OCI-LY1 (cell line): Measurements from ENCODE around the gene GPX5.
"Not testable (repeated sequence)": the region's sequence is repeated elsewhere in the genome, so short reads cannot be mapped to it uniquely, and the experiment has no call there.

ENCODE experiments used
- H2AFZ ChIP-seq: fragments of 200-600 bp; sonication (generic), shearing (Covaris generic); 2 replicates; pipeline ENCODE4 v1.6.0; 2014; ENCODE audit warnings: antibody characterized with exemption, mild to moderate bottlenecking, low read length
- H3F3A ChIP-seq: fragments of 200-600 bp; sonication (generic), shearing (Covaris generic); 2 replicates; pipeline ENCODE4 v1.6.0; 2014; ENCODE audit warnings: mild to moderate bottlenecking, antibody characterized with exemption, low read length, moderate library complexity; ENCODE audit not compliant: insufficient read depth
- H3K27ac ChIP-seq: fragments of 200-600 bp; sonication (generic); 2 replicates; pipeline ENCODE4 v1.5.1; 2014; ENCODE audit warnings: low read length, mixed run types, mild to moderate bottlenecking, low read depth; ENCODE audit not compliant: poor library complexity, severe bottlenecking
- H3K27me3 ChIP-seq: fragments of 200-600 bp; sonication (generic); 2 replicates; pipeline ENCODE4 v1.6.0; 2014; ENCODE audit warnings: antibody characterized with exemption, mild to moderate bottlenecking, low read length, moderate library complexity; ENCODE audit not compliant: insufficient read depth
- H3K36me3 ChIP-seq: fragments of 200-600 bp; sonication (generic); 2 replicates; pipeline ENCODE4 v1.6.1; 2014; ENCODE audit warnings: mild to moderate bottlenecking, antibody characterized with exemption, low read length, moderate library complexity, mixed read lengths; ENCODE audit not compliant: insufficient read depth
- H3K4me1 ChIP-seq: fragments of 200-600 bp; sonication (generic); 2 replicates; pipeline ENCODE4 v1.5.1; 2014; ENCODE audit warnings: mild to moderate bottlenecking, low read length, moderate library complexity; ENCODE audit not compliant: insufficient read depth, severe bottlenecking
- H3K4me2 ChIP-seq: fragments of 200-600 bp; sonication (generic), shearing (Covaris generic); 2 replicates; pipeline ENCODE4 v1.6.1; 2014; ENCODE audit warnings: low read length
- H3K4me3 ChIP-seq: fragments of 200-600 bp; sonication (generic); 2 replicates; pipeline ENCODE4 v1.5.1; 2014; ENCODE audit warnings: low read length, low read depth, mild to moderate bottlenecking, mixed read lengths; ENCODE audit not compliant: poor library complexity, severe bottlenecking
- H3K79me2 ChIP-seq: fragments of 200-600 bp; shearing (Covaris generic); 2 replicates; pipeline ENCODE4 v1.6.1; 2016; ENCODE audit warnings: mixed run types, low read length, mixed read lengths; ENCODE audit not compliant: insufficient read depth
- H3K9ac ChIP-seq: fragments of 200-600 bp; sonication (generic), shearing (Covaris generic); 2 replicates; pipeline ENCODE4 v1.6.1; 2014; ENCODE audit warnings: mild to moderate bottlenecking, low read length, mixed read lengths
- H3K9me2 ChIP-seq: fragments of 200-600 bp; sonication (generic), shearing (Covaris generic); 2 replicates; pipeline ENCODE4 v1.6.1; 2014; ENCODE audit warnings: low read depth, mild to moderate bottlenecking, low read length, mixed read lengths
- H3K9me3 ChIP-seq: fragments of 200-600 bp; shearing (Covaris generic); 2 replicates; pipeline ENCODE4 v1.6.1; 2014; ENCODE audit warnings: low read length, mixed read lengths
- H4K20me1 ChIP-seq: fragments of 200-600 bp; sonication (generic), shearing (Covaris generic); 2 replicates; pipeline ENCODE4 v1.6.0; 2016; ENCODE audit warnings: mild to moderate bottlenecking, low read length; ENCODE audit not compliant: insufficient read depth
- CTCF ChIP-seq: fragments of 200-600 bp; sonication (generic), shearing (Covaris generic); IDR thresholded peaks from 2 replicates; pipeline ENCODE4 v1.5.1; 2017; ENCODE audit warnings: mild to moderate bottlenecking, antibody characterized with exemption, low read length, moderate library complexity, mixed read lengths
- EZH2 ChIP-seq: fragments of 200-600 bp; sonication (generic), shearing (Covaris generic); IDR thresholded peaks from 2 replicates; pipeline ENCODE4 v1.8.0; 2017; ENCODE audit warnings: borderline replicate concordance, mixed run types, mild to moderate bottlenecking, antibody characterized with exemption, low read length, moderate library complexity, mixed read lengths

The GPX5 gene

GRCh38 chr6:28543651-28544610, 18.2 kb downstream of the GPX5 start:
- Histone ChIP-seq H3F3A (no peaks in the 10 kb centered on the region), H2AFZ (no peak overlapping the region), H3K4me2 (peak overlapping the region; percentile 78), H3K36me3 (no peaks in the 10 kb centered on the region), H3K27ac (no peak overlapping the region), H3K4me3 (peak overlapping the region; percentile 63), H4K20me1 (no peaks in the 10 kb centered on the region), H3K27me3 (no peaks in the 10 kb centered on the region), H3K9me2 (no peaks in the 10 kb centered on the region), H3K4me1 (peaks cover 13% of the 10 kb centered on the region), H3K9me3 (no peaks in the 10 kb centered on the region; the same call in 1 of the 2 replicates), H3K9ac (peak overlapping the region; percentile 10; the same call in 1 of the 2 replicates), H3K79me2 (no peaks in the 10 kb centered on the region)
- TF ChIP-seq CTCF = no peak
- TF ChIP-seq EZH2 = no peak

GRCh38 chr6:28545955-28546354, 20.3 kb downstream of the GPX5 start:
- Histone ChIP-seq H3K4me1 (peaks cover 13% of the 10 kb centered on the region), H3K27ac (no peak overlapping the region), H3K9me2 (no peaks in the 10 kb centered on the region), H3K9me3 (no peaks in the 10 kb centered on the region), H3K9ac (no peak overlapping the region), H3K36me3 (no peaks in the 10 kb centered on the region), H3K79me2 (no peaks in the 10 kb centered on the region), H3K4me3 (no peak overlapping the region), H4K20me1 (no peaks in the 10 kb centered on the region), H3K4me2 (no peak overlapping the region), H2AFZ (no peak overlapping the region), H3F3A (no peaks in the 10 kb centered on the region), H3K27me3 (no peaks in the 10 kb centered on the region)
- no peak for TF ChIP-seq CTCF
- no peak for TF ChIP-seq EZH2

GRCh38 chr6:28547003-28547402, 21.3 kb downstream of the GPX5 start:
- H3K4me1 ChIP-seq = peaks cover 13% of the 10 kb centered on the region
- not testable (repeated sequence) for H3K27ac ChIP-seq, H3K9ac ChIP-seq

More at GRCh38 chr6:28547003-28547402, 21.3 kb downstream of the GPX5 start:
- H3K36me3 ChIP-seq, H3K27me3 ChIP-seq, H3K4me3 ChIP-seq, H4K20me1 ChIP-seq, H2AFZ ChIP-seq, H3K9me2 ChIP-seq, H3K79me2 ChIP-seq, H3F3A ChIP-seq, H3K9me3 ChIP-seq, H3K4me2 ChIP-seq: not testable (repeated sequence)
